Subcutaneous adipose tissue (tissue), 4 donors: ENCODE measurements around the gene BTBD3. TPM values are rescaled to one million over a fixed set of nuclear protein-coding genes. Genes with fewer than 3 reads are reported as not detected.

ENCODE experiments used
- total RNA-seq, 4 donors: library from RNA; depleted of rRNA; stranded (reverse); fragments of >200 nt; gene quantifications; one replicate each; pipeline ENCODE4 v1.1.0, GENCODE V29; 2016
- TF ChIP-seq, protein P1 (sequence below): fragments of 450-650 bp; IDR thresholded peaks from one replicate; pipeline ENCODE4 v1.5.1; 2016; ENCODE audit warnings: low read depth, mild to moderate bottlenecking, control low read depth, antibody characterized with exemption, moderate library complexity

BTBD3 gene
- 10 to 100 TPM; 11.5 to 18.1 (median 14.1) TPM for total RNA-seq

DNA sequence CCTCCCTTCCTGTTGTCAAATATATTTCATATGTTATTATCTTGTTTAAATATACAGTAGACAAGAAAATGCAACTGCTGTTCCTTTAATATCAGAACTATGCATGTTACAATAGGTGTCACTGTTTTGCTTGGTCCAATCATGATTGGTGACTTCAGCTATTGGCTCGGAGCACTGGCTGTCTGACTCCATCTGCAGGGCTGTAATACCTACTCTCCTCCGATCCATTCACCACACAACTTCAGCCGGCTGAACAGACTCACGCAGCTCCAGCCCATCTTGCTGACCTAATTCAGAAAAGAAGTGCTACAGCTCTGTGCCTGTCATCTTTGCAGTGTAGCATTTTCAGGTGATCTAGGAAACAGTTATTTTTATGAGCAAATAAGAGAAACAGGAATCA, at the start of gene BTBD3:
Gene BTBD3, plus strand, starts transcription at position 231 of the 400 bp plus-strand sequence. CDS start 383 bp downstream, outside the sequence.
- TF ChIP-seq, protein P1, sequence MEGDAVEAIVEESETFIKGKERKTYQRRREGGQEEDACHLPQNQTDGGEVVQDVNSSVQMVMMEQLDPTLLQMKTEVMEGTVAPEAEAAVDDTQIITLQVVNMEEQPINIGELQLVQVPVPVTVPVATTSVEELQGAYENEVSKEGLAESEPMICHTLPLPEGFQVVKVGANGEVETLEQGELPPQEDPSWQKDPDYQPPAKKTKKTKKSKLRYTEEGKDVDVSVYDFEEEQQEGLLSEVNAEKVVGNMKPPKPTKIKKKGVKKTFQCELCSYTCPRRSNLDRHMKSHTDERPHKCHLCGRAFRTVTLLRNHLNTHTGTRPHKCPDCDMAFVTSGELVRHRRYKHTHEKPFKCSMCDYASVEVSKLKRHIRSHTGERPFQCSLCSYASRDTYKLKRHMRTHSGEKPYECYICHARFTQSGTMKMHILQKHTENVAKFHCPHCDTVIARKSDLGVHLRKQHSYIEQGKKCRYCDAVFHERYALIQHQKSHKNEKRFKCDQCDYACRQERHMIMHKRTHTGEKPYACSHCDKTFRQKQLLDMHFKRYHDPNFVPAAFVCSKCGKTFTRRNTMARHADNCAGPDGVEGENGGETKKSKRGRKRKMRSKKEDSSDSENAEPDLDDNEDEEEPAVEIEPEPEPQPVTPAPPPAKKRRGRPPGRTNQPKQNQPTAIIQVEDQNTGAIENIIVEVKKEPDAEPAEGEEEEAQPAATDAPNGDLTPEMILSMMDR, result no peak

DNA sequence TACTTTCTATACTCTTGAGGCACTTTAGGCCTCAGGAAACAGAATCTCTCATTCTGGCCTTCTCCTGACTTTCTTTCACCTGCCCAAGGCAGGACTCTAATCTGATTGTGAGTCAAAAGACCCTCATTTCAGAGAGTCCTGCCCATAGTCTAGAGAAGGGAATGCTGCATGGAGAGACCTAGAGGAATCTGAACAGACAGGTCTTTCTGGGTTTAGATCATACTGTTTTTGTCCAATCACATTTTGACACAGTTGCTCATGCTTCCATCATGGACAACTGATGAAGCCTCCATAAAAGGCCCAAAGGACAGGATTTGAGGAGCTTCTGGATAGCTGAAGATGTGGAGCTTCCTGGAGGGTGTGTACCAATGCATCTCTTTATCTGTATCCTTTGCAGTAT, 48.1 kb upstream of the BTBD3 start:
- TF ChIP-seq, protein P1, result no peak

DNA sequence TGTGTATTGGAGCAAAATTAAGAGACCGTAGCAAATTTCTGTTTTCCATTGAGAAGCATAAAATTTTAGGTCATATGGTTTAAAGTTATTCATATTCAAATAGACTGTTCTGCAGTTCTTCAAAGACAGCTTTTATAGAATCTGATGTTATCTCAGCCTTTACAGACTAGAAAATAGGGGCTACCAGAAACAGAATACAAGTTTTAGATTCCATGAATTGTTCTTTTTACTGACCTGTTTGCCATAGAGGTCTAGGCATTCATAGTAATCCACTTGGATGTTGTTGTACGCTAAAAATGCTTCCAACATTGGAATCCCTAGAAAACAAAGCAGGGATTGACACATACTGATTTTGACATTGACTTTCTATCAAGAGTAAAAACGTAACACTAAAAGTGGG, 47.3 kb upstream of the BTBD3 start:
- TF ChIP-seq, protein P1, result no peak

DNA sequence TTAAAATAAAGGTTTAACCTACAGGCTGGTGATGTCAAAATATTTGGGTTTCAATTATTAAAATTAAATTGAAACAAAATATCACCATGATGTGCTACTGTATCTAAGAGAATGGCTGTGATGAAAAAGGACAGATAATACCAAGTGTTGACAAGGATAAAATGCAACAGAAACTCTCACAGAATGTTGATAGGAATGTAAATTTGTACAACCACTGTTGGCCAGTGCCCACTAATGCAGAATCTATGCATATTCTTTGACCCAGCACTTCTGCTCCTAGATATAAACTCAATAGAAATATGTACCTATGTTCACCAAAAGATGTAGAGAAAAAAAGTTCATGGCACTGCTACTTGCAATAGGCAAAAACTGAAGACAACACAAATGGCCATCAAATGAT, 41.1 kb upstream of the BTBD3 start:
- TF ChIP-seq, protein P1, result no peak

DNA sequence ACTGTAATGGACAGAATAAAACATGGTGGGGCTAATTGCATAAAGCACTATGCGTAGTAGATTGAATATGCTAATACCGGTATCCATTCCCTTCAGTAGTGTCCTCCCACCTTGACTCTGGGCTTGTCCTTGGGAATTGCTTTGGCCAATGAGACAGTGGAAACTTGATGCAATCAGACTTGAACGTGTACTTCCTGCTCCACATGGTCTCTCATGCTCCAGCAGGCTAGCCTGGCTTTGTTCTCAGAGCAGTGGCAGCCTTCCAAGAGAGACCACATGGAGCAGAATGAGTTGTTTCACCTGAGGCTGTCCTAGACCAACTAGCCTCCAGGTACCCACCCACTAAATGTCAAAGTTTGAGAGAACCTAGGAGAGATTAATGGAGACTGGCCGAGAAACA, 37.0 kb upstream of the BTBD3 start:
- TF ChIP-seq, protein P1, result no peak

DNA sequence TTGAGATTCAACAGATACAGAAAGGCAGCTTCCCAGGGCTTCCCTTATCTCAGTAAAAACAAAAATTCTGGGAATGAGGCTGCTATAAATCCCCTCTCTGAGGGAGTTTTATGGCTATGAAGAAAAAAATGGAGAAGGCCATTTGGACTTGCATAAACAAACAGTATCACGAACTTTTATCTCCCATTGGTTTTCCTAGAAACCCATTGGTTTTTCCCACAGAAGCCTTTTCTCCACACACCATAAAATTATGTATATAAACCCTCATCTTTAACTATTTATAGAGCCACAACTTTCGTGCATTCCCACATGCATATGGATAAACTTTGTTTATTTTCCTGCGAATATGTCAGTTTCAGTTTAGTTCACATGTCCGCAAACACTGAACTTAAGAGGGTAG, 36.2 kb upstream of the BTBD3 start:
- TF ChIP-seq, protein P1, result no peak

DNA sequence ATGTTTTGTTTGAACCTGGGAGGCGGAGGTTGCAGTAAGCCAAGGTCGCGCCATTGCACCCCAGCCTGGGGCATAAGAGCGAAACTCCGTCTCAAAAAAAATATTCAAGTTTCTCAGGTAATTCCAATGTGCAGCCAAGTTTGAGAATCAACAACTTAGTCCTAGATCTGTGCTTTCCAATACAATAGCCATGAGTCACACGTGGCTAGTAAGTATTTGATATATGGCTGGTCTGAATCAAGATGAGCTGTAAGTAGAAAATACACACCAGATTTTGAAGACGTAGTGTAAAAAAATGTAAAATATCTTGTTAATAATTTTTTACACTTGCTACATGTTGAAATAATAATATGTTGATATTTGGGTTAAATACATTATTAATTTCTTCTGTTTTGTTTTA, 35.0 kb upstream of the BTBD3 start:
- TF ChIP-seq, protein P1, result no peak
